GM10266 (cell line): ENCODE results near the gene MAML2.

Experiments used
- DNase-seq: peaks from one replicate; pipeline ENCODE4 v3.0.0; 2012; ENCODE audit errors: extremely low spot score
- CTCF ChIP-seq: IDR thresholded peaks from 2 replicates; pipeline ENCODE4 v1.5.1; 2012; ENCODE audit warnings: mild to moderate bottlenecking, low read depth; ENCODE audit not compliant: control insufficient read depth, insufficient read depth; ENCODE audit errors: missing control alignments

The MAML2 gene

GRCh38 chr11:96324912-96325311 is 18.1 kb downstream of the MAML2 start:
- no peak for DNase-seq

DNA sequence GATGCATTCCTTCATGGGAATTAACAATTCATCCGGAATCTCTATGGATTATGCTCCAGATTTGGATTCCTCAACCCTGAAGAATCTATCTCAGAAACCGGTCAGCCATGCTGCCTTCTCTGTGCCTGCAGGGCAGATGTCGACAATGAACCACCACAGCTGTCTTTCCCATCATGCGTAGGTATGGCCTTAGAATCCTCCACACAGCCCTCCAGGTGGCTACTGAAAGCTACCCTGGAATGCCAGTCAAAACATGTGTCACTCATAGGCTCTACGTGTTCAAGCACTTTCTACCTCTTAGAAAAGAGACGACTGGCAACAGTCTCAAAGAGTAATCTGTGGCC is 19.4 kb downstream of the MAML2 start:
- no peak for DNase-seq
- TF ChIP-seq CTCF, result no peak

More at GRCh38 chr11:96324912-96325311, 18.1 kb downstream of the MAML2 start:
- TF ChIP-seq CTCF, result no peak

- no peak for DNase-seq
- TF ChIP-seq CTCF, result no peak
Observed at GRCh38 chr11:96322775-96323641, 20.0 kb downstream of the MAML2 start.

- no peak for TF ChIP-seq CTCF
- no peak for DNase-seq
Observed at GRCh38 chr11:96321091-96321490, 21.9 kb downstream of the MAML2 start.

DNA sequence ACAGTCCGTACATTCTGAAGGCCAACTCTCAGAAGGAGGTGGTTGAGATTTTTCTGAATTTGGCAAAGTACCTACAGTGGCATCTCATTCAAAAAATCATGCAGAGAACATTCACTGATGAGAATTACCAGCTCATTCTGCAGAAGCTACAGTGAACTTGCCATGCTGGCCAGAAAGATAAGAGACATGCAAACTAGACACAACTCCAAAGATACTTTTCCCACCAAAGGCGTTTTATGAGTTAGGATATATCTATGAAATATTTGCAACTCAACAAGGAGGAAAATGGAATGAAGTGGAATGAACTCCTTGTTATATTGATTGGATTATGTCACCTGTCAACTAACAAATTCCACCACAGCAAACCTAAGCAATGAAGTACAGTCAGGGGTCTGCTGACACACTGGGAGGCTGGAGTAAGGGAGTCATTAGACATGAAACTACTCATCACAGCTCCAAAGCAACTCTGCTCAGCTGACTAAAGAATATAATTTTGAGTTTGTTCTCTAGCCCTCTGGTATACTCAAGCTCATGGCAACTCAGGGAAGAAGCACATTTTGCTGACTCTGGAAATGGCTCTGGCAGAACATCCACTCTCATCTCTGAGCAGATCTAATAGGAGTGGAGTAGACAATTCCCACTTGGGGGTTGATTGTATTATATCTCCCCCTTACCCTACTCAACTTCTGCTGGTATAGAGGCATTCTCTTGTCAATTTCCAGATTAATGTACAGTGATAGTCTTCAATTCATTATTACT is 22.9 kb downstream of the MAML2 start:
- no peak for DNase-seq
- no peak for TF ChIP-seq CTCF

DNA sequence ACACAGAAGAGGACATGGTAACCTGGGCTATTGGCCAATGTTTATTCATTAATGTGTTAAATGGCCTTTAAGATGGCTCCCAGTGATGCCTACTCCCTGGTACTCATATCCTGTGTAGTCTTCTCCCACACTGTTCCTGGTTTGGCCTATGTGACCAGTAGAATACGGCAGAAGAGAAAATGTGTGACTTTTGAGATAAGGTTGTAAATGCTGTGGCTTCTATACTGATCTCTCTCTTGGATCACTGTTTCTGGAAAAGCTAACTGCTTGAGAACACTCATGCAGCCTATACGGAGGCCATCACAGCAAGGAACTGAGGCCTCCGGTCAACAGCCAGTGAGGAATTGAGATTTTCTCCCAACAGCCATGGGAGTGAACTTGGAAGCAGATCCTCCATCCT is 24.1 kb downstream of the MAML2 start:
- no peak for DNase-seq
- TF ChIP-seq CTCF, result no peak

GRCh38 chr11:96318399-96318798 is 24.6 kb downstream of the MAML2 start:
- TF ChIP-seq CTCF, result no peak
- no peak for DNase-seq
